H54 (cell line): ENCODE measurements around the gene PRPSAP1.

ENCODE experiments used
- DNase-seq: peaks from one replicate; pipeline ENCODE4 v3.0.0; 2011; ENCODE audit warnings: low spot score, mixed read lengths; ENCODE audit not compliant: insufficient read length
- FAIRE-seq: peaks from 3 replicates; lab custom pipeline; 2011; peaks lifted over from hg19 to GRCh38; lab: Jason Lieb, UNC
- POLR2A ChIP-seq: IDR thresholded peaks from 2 replicates; pipeline ENCODE4 v1.6.1; 2011; ENCODE audit warnings: low read depth, mild to moderate bottlenecking, low read length

Gene PRPSAP1

DNA sequence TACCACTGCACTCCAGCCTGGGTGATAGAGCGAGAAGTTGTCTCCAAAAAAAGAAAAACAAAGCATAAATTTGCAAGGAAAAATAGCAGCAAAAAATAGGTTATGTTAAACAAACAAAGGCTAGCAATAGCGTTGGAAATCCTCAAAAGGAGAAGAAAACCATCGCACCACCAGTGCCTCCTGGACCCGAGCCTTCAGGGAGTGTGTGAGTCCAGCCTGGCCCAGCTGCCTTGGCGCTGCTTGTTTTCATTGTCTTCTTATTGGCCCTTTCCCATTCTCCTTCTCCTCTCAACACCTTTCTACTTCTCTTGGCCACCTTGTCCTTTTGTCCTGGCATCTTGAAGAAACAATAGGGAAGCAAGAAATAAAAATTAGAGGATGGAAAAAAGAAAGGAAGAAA lies 93.0 kb downstream of the PRPSAP1 start:
- FAIRE-seq (no peak), DNase-seq (no peak)
- TF ChIP-seq POLR2A: no peak

DNA sequence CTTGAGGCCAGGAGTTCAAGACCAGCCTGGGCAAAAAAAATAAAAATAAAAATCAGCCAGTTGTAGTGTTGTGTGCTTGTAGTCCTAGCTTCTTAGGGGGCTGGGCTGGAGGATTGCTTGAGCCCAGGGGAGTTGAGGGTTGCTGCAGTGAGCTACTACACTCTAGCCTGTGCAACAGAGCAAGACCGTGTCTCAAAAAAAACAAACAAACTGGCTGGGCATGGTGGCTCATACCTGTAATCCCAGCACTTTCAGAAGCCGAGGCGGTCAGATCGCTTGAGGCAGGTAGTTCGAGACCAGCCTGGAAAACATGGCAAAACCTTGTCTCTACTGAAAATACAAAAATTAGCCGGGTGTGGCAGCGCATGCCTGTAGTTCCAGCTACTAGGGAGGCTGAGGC lies 93.5 kb downstream of the PRPSAP1 start:
- no peak for TF ChIP-seq POLR2A
- DNase-seq: no peak
- no peak for FAIRE-seq
